GM18909 (cell line): Measurements from ENCODE around the gene ARFGAP3.
"Not testable (repeated sequence)": the region's sequence is repeated elsewhere in the genome, so short reads cannot be mapped to it uniquely, and the experiment has no call there.

Source experiments
- ATAC-seq: cut with Tn5 transposase; IDR thresholded peaks from one replicate; pipeline ENCODE4 v1.9.1; 2021; ENCODE audit warnings: mild to moderate bottlenecking; ENCODE audit not compliant: unreplicated experiment, poor library complexity

The ARFGAP3 gene

GRCh38 chr22:42799461-42800405, 57.3 kb downstream of the ARFGAP3 start:
- no peak for ATAC-seq

- ATAC-seq: no peak
Measured at GRCh38 chr22:42799061-42799460, 58.0 kb downstream of the ARFGAP3 start.

DNA sequence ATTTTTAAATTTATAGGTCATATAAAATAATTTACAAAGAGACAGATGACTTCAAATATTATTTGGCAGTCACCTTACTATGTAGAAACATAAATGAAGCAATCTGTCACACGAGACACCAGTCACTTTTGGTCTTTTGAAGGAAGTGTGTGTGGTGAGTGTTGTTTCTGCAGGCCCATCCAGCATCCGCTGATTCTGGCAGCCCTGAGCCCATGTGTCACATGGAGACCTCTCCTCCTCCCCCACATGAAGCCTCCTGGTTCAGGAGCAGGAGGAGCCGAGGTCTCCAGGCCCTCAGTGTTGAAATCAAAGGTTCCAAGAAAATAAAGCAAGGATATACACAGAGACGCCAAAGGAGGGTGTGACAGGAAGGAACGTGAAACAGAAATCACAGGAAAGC, 60.1 kb downstream of the ARFGAP3 start:
- ATAC-seq: no peak

DNA sequence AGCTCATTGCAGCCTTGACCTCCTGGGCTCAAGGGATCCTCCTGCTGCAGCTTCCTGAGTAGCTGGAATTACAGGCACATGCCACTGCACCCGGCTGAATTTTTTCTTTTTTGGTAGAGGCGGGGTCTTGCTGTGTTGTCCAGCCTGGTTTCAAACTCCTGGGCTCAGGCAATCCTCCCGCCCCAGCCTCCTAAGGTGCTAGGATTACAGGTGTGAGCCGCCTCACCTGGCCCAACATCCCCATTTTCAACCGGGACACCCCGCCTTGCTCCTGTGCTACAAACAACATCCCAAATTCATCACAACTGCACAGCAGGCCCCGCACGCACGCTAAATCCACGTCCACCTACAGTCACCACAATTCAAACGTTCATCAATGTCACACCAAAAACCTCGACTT, 61.0 kb downstream of the ARFGAP3 start:
- ATAC-seq: no peak

DNA sequence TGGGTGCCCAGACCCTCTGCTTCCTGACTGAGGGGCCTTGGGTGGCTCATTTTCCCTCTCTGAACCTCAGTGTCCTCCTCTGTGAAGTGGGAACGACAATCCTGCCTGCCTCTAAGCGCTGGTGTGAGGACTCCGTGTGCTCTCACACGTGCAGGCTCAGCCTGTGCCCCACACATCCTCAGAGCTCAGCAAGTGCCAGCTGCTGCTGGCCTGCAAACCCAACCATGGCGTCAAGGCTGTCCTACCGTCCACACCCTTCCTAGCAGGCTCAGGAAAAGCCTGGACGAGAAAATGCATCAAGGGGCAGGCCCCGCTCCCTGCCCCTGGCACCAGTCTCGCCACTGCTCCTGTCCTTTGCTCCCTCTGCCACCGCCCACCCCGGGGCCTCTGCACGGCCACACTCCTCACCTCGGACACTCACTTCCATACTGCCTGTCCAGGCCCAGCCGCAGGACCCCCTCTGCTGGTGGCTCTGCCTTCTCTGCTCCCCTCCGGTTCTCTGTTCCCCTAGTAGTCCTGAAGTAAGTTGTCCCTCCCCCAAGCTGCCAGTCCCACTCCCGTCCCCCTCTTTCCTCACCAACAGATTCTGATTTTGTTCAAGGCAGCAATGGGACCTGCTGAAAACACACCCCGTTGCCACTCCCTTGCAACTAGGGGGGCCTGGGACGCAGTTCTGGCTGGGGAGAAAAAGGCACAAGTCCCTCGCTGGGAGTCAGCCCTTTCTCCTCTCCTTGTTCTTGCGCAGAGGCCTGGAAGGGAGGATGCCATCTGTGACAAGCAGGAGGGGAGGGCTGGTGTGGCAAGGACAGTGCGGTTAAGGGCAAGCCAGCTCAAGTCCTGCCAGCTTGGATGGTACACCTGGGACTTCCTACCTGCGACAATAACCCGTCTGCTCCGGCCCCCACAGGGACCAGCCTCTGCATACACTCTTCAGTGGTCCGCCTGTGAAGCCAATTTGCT, 62.2 kb downstream of the ARFGAP3 start:
- no peak for ATAC-seq

DNA sequence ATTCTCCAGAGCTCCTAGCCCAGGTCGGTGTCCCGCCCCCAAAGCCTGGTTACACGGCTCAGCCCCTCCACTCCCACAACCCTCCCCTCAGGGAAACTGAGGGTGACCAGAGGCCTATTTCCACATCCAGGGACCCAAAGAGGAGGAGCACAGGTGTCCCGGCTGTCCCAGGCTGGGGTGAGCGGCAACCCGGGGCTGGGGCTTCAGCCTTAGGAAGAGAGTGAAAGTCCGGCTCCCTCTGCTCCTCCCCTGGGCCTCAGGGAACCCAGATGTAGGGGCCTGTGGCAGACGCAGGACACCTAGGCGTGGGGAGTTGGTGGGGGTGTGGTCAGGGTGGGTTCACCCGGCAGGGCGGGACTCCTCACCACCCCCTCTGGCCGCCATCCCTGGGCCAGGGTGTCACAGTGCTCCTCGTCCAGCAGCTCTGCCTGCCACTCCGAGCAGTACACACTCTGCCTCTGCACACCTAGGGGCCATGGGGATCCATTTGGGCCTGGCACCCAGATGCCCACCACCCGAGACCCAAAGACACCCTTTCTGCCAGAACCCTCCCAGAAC, 63.1 kb downstream of the ARFGAP3 start:
- ATAC-seq: no peak

DNA sequence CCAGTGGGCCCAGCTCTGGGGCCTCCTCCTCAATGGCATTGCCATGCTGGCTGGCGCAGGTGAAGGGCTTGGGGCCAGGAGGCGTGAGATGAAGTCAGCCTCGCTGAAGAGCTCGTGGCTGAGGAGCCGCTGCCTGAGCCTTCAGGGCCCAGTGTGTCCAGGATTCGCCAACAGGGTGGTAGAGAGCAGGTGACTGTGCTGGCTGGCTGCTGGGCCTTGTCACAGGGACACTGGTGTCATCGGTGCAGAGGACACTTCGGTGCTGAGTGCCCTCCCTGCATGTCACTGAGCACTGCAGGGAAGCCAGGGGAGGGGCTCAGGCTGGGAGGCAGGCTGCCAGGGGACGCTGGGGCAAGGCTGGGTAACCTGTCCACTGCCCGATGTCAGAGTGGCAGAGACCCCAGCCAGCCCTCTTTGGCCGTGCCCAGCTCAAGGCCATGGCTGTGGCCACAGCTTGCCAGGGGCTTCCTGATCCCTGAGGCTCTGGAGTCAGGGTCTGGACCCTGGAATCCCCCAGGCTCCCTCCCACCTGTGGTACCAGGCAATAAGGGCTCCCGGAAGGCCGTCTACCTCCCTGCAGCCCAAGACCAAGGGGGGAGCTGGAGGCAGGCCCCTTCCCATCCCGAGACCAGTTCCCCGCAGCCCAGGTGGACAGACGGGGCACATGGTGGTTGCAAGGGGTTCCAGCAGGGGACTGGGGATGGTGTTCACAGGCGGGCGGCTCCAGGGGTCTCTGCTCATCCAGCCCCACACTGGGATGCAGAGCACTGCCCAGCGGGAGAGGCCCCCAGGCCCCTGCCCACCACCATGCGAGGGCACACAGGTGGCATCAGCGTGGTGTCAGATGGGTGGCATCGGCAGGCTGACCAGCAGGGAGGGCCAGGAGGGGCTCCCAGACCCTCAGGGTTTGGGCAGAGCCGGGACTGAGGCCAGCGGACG, 63.9 kb downstream of the ARFGAP3 start:
- ATAC-seq: no peak

DNA sequence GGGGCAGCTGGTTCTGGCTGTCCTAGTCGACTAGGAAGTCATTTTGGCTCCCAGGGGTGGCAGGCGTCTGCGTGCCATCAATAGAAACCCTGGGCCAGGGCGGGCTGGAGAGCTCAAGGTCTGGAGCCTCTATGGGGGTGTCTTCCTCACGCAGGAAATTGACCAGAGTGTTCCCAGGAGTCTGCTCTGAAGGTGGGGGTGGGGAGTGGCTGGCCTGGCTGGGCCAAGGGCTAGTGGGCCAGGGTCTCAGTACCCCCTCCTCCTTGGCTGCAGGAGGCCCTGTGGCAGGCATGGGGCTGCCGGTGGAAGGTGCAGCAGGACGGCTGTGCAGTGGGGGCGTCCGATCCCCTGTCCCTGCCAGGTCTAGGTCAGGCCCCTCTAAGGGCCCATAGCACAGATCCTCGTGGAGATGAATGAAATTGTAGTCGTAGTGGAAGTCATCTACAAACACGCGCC, 64.6 kb downstream of the ARFGAP3 start:
- ATAC-seq: no peak

- ATAC-seq: no peak
Measured at GRCh38 chr22:42791721-42792452, 65.2 kb downstream of the ARFGAP3 start.

DNA sequence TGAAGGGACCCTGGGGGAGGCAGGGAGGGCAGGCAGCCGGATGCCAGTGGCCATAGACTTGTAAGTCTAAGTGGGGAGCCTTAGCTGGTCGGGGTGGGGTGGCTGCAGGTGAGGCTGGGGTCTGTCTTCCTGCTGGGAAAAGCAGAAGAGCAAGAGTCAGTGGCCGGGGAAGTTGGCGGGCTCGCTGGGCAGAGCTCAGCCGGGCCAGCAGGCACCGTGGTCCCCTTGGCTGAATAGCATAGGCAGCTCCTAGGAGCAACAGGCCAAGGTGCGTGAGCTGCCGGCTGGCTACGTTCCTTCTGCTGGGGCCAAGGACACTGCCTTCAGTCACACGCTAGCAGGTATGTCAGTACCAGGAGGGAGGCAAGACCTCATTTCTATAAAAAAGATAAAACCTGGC, 68.6 kb downstream of the ARFGAP3 start:
- ATAC-seq: no peak

DNA sequence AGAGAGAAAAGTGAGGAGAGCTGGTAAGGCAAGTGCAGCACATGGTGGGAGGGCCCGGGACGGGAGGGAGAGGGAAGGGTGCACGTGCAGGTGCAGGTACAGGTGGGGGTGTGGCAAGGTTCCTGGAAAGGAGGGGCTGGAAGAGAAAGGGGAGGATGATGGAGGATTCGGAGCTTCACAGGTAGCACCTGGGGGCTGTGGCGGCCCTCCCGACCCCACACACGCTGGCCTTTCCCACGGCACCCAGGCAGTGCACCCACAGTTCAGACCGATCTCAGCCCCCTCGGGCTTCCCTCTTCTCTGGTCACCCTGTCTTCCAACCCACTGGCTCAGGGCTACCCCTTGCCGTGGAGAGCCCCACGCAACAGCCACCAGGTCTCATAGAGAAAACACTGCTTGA, 69.1 kb downstream of the ARFGAP3 start:
- no peak for ATAC-seq

- ATAC-seq: no peak
Measured at GRCh38 chr22:42787357-42787736, 69.7 kb downstream of the ARFGAP3 start.

DNA sequence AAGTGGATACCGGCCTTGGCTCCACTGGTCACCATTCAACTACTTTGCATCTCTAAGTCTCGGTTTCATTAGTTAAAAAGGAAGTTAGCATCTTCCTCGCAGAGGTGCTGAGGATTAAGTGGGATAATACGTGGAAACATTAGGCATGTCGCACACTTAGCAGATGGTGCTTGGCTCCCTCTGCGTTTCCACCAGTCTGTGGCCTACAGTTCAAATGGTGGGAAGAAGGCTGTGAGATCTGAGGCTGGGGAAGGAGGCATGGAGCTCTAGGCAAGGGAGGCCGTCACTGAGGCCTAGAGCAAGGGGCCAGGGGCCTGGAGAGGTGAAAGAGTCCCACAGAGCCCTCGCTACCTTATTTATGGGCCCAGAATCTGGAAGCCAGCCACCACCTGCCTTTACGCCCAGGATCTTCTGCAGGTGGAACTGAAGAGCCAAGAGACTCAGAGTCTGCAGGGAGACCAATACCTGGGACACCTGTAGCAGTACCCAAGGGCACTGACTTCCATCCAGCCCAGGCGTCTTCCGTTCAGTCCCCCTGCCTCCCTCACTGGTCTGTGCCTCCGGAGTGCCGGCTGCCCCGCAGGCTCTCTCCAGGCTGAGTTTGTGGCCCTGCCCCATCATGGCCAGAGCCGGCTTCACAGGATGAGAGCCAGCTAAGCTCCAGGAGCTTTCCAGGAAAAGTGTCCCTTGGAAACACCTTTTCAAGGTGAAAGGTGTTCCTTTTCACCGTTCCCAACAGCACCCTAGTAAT, 70.3 kb downstream of the ARFGAP3 start:
- no peak for ATAC-seq

GRCh38 chr22:42785706-42786499, 71.2 kb downstream of the ARFGAP3 start:
- no peak for ATAC-seq

- ATAC-seq: not testable (repeated sequence)
Measured at GRCh38 chr22:42782306-42782705, 74.8 kb downstream of the ARFGAP3 start.

GRCh38 chr22:42780070-42780540, 77.0 kb downstream of the ARFGAP3 start:
- ATAC-seq: no peak

GRCh38 chr22:42777126-42777525, 79.9 kb downstream of the ARFGAP3 start:
- ATAC-seq: no peak
